T-helper 1 cell (primary cell): Measurements from ENCODE around the gene KCNV2.

Experiments
- DNase-seq, 5 donors: peaks; one replicate each; pipeline ENCODE4 v3.0.0-alpha.2; 2012 to 2020

Gene KCNV2

DNA sequence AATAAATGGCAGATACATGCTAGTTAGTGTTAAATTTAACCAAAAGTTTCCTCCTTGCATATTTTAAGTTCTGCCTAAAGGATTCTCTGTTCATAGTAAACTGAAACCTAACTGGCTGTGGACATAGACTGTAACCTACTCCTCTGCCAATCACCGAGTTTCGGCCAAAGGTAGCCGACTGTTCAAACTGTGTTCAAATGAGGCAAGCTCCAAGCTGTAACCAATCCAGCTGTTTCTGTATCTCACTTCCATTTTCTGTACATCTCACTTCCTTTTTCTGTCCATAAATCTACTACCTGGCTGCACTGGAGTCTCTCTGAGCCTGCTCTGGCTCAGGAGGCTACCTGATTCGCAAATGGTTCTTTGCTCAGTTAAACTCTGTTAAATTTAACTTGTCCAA is 44.1 kb downstream of the KCNV2 start:
- no peak for DNase-seq

DNA sequence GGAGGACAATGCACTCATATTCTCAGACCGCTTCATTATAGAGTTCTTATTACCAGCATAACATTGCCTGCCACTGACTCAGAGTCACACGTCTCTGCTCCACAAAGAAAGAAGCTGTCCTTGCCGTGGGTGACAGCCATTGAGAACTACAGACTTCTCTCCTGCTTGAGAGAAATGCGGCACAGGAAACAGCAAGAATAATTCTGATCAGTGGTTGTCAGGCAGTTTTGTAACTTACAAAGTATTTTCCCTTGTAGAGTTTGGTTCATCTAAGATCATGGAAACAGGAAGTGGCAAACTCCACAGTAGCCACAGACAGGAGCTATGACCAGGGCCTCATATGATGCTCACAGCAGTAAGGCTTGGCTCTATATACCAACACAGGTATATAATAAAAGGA is 47.0 kb downstream of the KCNV2 start:
- DNase-seq, result peak in 2 of 5 donors; percentile 1 to 67

DNA sequence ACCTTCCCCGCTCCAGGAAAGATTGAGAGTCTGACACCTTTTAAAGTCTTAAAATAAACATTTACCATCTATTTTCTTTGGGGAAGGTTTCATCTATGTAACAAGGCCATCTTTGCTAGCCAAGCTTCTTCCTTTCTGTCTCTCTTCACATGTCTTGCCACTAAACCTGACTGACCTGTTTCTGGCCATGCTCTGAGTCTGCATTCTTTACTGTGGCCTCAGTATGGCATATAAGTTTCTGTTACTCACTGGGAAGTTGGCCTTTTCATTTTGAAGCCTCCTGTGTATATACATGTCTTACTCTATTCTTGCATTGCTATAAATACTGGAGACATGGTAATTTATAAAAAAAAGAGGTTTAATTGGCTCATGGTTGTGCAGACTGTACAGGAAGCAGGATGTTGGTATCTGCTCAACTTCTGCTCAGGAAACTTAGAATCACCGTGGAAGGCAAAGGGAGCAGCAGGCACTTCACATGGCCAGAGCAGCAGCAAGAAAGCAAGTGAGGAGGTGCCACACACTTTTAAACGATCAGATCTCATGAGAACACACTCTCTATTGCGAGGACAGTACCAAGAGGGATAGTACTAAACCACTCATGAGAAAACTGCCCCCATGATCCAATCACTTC is 48.1 kb downstream of the KCNV2 start:
- DNase-seq, result no peak

DNA sequence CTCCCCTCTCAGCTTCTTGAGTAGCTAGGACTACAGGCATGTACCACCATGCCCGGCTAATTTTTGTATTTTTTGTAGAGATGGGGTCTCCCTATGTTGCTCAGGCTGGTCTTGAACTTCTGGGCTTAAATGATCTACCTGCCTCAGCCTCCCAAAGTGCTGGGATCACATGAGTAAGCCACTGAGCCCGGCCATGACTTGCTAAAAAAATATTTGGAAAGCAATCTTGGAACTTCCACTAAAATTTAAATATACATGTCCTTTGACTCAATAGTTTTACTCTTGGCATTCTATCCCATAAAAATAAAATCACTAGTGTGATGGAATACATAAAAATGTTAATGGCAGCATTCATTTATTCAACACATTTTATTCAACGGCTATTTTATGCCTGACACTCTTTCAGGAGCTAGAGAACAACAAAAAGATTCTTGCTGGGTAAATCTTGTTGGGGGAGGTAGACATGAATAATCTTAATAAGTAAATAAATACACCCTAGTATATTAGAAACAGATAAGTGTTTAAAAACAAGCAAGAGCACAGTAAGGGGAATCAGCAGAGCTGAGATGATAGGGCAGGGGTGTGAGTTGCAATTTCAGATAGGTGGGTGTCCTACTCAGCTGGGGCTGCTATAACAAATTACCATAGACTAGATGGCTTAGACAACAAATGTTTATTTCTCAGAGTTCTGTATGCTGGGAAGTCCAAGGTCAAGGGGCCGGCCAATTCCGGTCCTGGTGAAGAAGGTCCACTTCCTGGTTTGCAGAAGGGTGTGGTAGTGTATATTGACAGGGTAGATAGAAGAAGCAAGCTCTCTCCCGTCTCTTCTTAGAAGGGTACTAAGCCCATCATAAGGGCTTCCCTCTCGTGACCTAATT is 50.7 kb downstream of the KCNV2 start:
- no peak for DNase-seq

DNA sequence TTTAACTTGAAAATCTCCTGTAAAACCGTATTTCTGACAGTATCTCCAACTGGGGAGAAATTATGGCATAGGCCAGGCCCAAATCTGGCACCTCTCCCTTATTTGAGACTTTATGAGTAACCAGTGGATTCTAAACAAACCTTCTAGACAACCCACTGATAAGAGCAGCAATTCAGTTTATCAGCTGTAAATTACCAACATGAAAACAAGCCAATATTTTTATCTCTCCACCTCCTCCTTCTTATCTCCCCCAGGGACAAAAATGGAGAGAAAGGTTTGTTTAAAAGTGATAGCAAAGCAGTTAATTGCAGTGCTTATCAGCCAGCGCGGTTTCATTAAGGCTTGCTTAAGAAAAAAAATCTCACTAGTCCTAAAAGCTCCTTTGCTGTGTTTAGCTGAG is 53.8 kb downstream of the KCNV2 start:
- DNase-seq, result no peak

DNA sequence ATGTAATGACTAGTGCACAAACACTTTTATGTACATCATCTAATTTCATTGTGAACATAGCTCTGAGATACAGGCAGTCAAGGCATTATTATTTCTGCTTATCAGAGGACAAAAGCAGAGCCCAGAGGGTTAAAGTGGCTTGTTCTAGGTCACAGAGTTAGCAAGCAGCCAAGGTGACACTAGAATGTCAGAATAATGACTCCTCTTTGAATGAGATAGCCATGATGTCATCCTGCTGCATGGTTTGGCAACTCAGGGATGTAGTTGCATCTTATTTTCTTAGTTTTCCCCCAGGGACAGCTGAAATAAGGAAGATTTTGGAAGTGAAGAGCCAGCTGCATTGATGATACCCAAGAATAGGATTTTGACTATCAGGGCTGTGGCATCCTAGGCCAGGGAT is 54.4 kb downstream of the KCNV2 start:
- no peak for DNase-seq

DNA sequence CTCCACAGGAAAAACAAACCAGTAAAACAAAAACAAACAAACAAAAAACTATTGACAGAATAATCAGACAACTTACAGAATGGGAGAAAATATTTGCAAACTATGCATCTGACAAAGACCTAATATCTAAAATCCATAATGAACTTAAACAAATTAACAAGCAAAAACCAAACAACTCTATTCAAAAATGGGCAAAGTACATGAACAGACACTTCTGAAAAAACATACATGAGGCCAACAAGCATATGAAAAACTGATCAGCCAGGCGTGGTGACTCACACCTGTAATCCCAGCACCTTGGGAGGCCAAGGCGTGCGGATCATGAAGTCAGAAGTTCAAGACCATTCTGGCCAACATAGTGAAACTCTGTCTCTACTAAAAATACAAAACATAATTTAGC is 60.1 kb downstream of the KCNV2 start:
- DNase-seq, result no peak

DNA sequence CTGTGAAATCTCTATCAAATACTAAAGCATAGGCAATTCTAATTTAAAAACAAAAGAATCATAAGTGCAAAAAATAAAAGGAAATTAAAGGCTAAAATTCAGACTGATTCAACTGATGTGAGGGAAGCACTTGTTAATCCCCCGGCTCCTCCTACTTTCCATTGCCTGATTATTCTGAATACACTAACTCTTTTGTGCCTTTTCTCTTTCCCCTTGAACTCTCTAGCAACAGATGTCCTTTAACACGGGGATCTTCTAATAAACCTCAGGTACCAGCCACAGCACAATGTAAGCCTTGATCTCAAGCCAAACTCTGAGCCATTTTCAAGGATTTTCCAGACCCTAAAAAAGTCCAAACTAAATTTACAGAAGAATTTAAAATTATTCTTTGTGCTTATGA is 61.5 kb downstream of the KCNV2 start:
- DNase-seq, result no peak
